Stimulated activated CD8-positive, alpha-beta memory T cell treated with anti-CD3 and anti-CD28 coated beads, Interleukin-4, amount 100 ng/mL, for 4 hours (primary cell): ENCODE measurements around the gene NUP133.
"Not testable (repeated sequence)": the region's sequence is repeated elsewhere in the genome, so short reads cannot be mapped to it uniquely, and the experiment has no call there.

Source experiments
- DNase-seq, 2 donors: peaks; one replicate each; pipeline ENCODE4 v3.0.0-alpha.2; 2020; ENCODE audit warnings: low read depth in 2 of 2, low spot score in 1 of 2

Gene NUP133

GRCh38 chr1:229507951-229508822 is at the start of gene NUP133:
TSS of gene NUP133 (minus strand) at chr1:229508341. CDS start at chr1:229508249, 92 bp downstream.
- DNase-seq: peak; percentile 97 to 99

- DNase-seq: no peak
These were observed 49.2 kb upstream of the NUP133 start for GRCh38 chr1:229557200-229557850.

GRCh38 chr1:229554886-229555621 is 46.9 kb upstream of the NUP133 start:
- no peak for DNase-seq

GRCh38 chr1:229553621-229554130 is 45.5 kb upstream of the NUP133 start:
- DNase-seq: no peak

- DNase-seq: no peak
These were observed 44.6 kb upstream of the NUP133 start for GRCh38 chr1:229552732-229553131.

- no peak for DNase-seq
These were observed 42.8 kb upstream of the NUP133 start for GRCh38 chr1:229550812-229551567.

- no peak for DNase-seq
These were observed 39.4 kb upstream of the NUP133 start for GRCh38 chr1:229547542-229547941.

GRCh38 chr1:229544587-229544986 is 36.4 kb upstream of the NUP133 start:
- DNase-seq: no peak

GRCh38 chr1:229539863-229540506 is 31.8 kb upstream of the NUP133 start:
- no peak for DNase-seq

- no peak for DNase-seq
These were observed 30.8 kb upstream of the NUP133 start for GRCh38 chr1:229538945-229539344.

- DNase-seq: no peak
These were observed 29.8 kb upstream of the NUP133 start for GRCh38 chr1:229537894-229538293.

GRCh38 chr1:229536982-229537381 is 28.8 kb upstream of the NUP133 start:
- no peak for DNase-seq

- no peak for DNase-seq
These were observed 27.1 kb upstream of the NUP133 start for GRCh38 chr1:229535230-229535629.

- no peak for DNase-seq
These were observed 23.2 kb upstream of the NUP133 start for GRCh38 chr1:229531326-229531725.

GRCh38 chr1:229529639-229530038 is 21.5 kb upstream of the NUP133 start:
- DNase-seq: no peak

- no peak for DNase-seq
These were observed 18.6 kb upstream of the NUP133 start for GRCh38 chr1:229526695-229527094.

- DNase-seq: no peak
These were observed 14.9 kb upstream of the NUP133 start for GRCh38 chr1:229523052-229523451.

GRCh38 chr1:229514578-229515275 is 6.6 kb upstream of the NUP133 start:
- DNase-seq: peak; percentile 19 to 33

- not testable (repeated sequence) for DNase-seq
These were observed 3.5 kb upstream of the NUP133 start for GRCh38 chr1:229511625-229512024.

- not testable (repeated sequence) for DNase-seq
These were observed 3.1 kb upstream of the NUP133 start for GRCh38 chr1:229511201-229511600.
